ENCODE measurements around the gene SH3PXD2B.

DNA sequence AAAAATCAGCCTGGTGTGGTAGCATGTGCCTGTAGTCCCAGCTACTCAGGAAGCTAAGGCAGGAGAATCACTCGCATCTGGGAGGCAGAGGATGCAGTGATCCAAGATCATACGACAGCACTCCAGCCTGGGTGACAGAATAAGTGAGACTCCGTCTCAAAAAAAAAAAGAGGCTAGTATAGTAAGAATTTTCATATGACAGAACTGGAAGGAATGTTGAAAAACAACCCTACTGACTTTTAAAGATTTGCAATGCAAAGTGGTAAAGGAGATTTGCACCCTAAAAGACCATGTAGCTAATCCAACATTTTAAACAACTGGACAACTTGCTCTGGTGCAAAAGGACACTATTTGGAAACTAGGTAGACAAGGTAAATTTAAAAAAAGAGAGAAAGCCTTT is 58.1 kb downstream of the SH3PXD2B start:
- TF ChIP-seq, protein P1, sequence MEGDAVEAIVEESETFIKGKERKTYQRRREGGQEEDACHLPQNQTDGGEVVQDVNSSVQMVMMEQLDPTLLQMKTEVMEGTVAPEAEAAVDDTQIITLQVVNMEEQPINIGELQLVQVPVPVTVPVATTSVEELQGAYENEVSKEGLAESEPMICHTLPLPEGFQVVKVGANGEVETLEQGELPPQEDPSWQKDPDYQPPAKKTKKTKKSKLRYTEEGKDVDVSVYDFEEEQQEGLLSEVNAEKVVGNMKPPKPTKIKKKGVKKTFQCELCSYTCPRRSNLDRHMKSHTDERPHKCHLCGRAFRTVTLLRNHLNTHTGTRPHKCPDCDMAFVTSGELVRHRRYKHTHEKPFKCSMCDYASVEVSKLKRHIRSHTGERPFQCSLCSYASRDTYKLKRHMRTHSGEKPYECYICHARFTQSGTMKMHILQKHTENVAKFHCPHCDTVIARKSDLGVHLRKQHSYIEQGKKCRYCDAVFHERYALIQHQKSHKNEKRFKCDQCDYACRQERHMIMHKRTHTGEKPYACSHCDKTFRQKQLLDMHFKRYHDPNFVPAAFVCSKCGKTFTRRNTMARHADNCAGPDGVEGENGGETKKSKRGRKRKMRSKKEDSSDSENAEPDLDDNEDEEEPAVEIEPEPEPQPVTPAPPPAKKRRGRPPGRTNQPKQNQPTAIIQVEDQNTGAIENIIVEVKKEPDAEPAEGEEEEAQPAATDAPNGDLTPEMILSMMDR (IDR thresholded peaks at IDR 0.05; ENCODE audit: borderline replicate concordance, extremely low read depth, low read length, poor library complexity, severe bottlenecking), result no peak
- no peak for TF ChIP-seq EZH2 (IDR thresholded peaks at IDR 0.05; ENCODE audit: borderline replicate concordance, low read depth, low read length, severe bottlenecking)

Measured in DND-41 (cell line).